Hematopoietic multipotent progenitor cell treated with erythropoietin and hydrocortisone succinate and interleukin-3 and kit ligand, for 17 days (in vitro differentiated cells): ENCODE measurements around the gene REC8.

Experiments used
- DNase-seq: peaks from one replicate; pipeline ENCODE4 v3.0.0-alpha.2; 2015; ENCODE audit warnings: low spot score

REC8 gene

GRCh38 chr14:24138396-24139271, 33.2 kb upstream of the REC8 start:
- DNase-seq: no peak

- no peak for DNase-seq
Measured at GRCh38 chr14:24139272-24139934, 32.5 kb upstream of the REC8 start.

DNA sequence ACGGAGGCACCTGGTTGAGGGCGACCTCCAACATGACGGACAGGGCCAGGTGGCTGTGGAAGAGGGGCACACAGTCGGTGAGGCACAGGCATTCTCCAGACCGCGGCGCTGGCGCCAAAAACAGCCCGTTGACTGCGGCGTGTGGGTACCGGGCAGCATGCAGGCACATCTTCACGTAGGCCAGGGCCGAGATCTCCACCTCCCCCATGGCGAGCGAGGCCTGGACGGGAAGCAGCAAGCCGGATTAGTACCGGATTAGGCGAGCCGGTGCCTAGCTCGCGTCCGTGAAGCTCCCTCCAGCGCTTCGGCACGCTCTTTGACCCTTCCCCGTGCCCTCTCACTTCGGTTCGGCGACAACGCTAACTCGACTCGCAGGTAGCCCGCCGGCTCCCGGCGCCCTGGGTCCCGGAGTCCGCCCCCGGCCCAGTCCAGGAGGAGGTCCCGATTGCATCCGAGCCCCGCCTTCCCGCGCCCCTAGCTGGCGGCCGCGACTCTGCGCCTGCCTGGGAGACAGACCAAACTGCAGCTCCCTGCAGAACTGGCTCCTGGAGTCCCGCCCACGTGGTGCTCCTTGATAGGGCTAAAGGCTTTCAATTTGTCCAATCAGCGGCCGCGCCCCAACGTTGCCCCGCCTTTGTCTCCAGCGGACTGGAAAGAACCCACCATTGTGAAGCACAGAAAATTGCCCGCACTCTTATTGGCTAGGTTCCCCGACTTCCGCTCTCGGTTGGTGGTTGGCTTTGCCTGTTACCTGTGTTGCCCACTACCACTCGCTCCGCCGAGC, 30.6 kb upstream of the REC8 start, which contains the start of gene EMC9:
EMC9 (minus strand) TSS at position 495 of the 784 bp plus-strand sequence; CDS start at position 208, 287 bp downstream.
- DNase-seq: peak; percentile 98

- no peak for DNase-seq
Measured at GRCh38 chr14:24143511-24143910, 28.4 kb upstream of the REC8 start.

DNA sequence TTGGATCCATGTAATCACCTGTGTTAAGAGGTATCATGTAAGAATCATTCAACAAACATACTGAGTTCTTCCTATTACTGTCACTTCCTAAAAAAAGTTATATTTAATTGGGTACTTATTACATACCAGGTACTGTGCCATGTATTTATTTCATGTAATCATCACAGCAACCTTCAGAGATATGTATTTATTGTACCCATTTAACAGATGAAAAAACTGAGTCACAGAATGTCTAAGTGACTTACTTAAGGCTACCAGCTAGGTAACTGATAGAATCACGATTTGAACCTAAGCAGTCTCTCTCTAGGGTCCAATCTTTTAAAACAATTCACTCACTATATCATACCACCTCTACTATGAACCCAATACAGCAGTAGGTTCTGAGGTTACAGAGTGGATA, 27.4 kb upstream of the REC8 start:
- no peak for DNase-seq

DNA sequence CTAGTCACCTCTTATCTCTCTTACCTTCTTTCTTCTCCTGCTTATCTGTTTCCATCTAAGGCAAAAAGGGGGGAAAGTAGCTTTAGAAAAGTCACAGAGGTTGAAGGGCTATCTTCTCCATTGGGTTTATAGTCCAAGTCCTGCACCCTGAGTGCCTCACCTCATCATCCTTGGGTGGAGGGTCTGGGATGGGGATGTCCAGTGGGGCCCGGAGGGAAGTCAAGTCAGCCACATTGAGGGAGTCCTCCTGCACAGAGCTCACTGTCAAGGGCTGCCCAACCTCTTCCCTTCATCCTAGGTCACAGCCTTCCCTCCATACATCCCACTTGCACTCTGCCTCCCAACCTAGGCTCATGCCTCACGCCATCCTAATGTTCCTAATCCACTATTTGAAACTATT, 26.7 kb upstream of the REC8 start:
- no peak for DNase-seq

GRCh38 chr14:24145690-24146452, 26.0 kb upstream of the REC8 start:
- no peak for DNase-seq

- DNase-seq: peak; percentile 85
Measured at GRCh38 chr14:24146453-24146977, 25.4 kb upstream of the REC8 start, which contains the start of gene PSME2. Gene PSME2, minus strand, starts transcription at chr14:24146610. Its CDS starts 29 bp downstream, at chr14:24146581.

DNA sequence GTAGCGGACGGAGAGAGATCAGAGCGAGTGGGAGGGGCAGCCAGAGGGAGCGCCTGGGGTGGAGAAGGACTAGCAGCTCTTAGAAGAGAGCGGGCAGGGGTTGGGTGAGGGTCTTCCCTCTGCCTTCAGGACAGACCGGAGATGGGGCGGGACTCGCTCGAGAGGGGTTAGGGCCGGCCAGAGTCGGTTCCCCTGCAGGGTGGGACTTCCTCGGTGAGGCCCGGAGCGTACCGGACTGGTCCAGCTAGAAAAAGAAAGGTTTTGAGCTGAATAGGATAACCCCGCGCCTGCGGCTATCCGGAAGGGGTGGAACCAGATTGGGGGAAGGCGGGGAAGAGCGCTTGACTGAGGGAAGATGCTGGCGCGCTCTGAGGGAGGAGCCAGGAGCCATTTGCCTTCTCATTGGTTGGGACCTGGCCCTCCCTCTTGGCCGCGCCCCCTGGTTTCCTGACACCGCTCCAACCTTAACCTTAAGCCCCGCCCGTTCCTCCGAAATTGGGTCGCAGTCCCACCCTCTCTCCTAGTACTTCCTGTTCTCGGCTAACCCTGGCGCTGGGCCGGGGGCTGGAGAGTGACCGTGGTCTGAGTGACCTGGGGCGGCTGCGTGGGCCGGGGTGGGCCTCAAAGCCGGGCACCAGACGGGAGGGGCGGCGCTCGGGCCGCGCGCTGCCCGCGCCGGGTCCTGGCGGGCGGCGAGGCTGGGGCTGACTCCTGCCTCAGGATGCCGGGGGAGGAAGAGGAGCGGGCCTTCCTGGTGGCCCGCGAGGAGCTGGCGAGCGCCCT, 24.7 kb upstream of the REC8 start, which contains the start of gene RNF31:
RNF31 (plus strand) TSS at position 521 of the 783 bp plus-strand sequence; CDS start at position 722, 201 bp downstream.
- peak; percentile 98 for DNase-seq

- DNase-seq: no peak
Measured at GRCh38 chr14:24147761-24148428, 24.0 kb upstream of the REC8 start.

- DNase-seq: no peak
Measured at GRCh38 chr14:24149302-24149969, 22.4 kb upstream of the REC8 start.

GRCh38 chr14:24150061-24150460, 21.8 kb upstream of the REC8 start:
- DNase-seq: no peak

- no peak for DNase-seq
Measured at GRCh38 chr14:24150567-24150966, 21.3 kb upstream of the REC8 start.

- no peak for DNase-seq
Measured at GRCh38 chr14:24150993-24151392, 20.9 kb upstream of the REC8 start.

GRCh38 chr14:24151404-24152080, 20.3 kb upstream of the REC8 start:
- no peak for DNase-seq

- DNase-seq: no peak
Measured at GRCh38 chr14:24155100-24155499, 16.8 kb upstream of the REC8 start.

- DNase-seq: no peak
Measured at GRCh38 chr14:24156840-24157239, 15.0 kb upstream of the REC8 start.

- DNase-seq: no peak
Measured at GRCh38 chr14:24157331-24157730, 14.5 kb upstream of the REC8 start.
